K562 (cell line): ENCODE results near the gene GMDS. TPM values are rescaled to one million over a fixed set of nuclear protein-coding genes. Genes with fewer than 3 reads are reported as not detected.

Source experiments
- CTCF ChIP-seq, 3 experiments: IDR thresholded peaks in 2 of 3; conservative IDR thresholded peaks in 1 of 3; 2 replicates each; pipeline ENCODE4 v1.5.1; 2011 to 2012; ENCODE audit warnings: low read length in 3 of 3, mild to moderate bottlenecking in 3 of 3, control low read depth in 2 of 3, improper control_type of control experiment in 1 of 3, inconsistent platforms in 1 of 3, low read depth in 1 of 3, mixed read lengths in 1 of 3, moderate library complexity in 1 of 3; ENCODE audit not compliant: insufficient read depth in 2 of 3
- GTF2B ChIP-seq: IDR thresholded peaks from 2 replicates; pipeline ENCODE4 v1.6.1; 2011; ENCODE audit not compliant: insufficient read length; ENCODE audit errors: extremely low read depth
- MTA2 ChIP-seq: fragments of 450-650 bp; IDR thresholded peaks from 2 replicates; pipeline ENCODE4 v1.6.1; 2016; ENCODE audit warnings: low read depth
- PATZ1 ChIP-seq: fragments of 250-450 bp; sonication (Bioruptor Pico); IDR thresholded peaks from 2 replicates; pipeline ENCODE4 v1.5.0; 2020; ENCODE audit warnings: mild to moderate bottlenecking, borderline replicate concordance
- POLR2A ChIP-seq: fragments of 450-650 bp; conservative IDR thresholded peaks from 2 replicates; pipeline ENCODE4 v1.6.1; 2016
- POLR2H ChIP-seq: IDR thresholded peaks from 2 replicates; pipeline ENCODE4 v1.6.1; 2016; ENCODE audit warnings: missing genetic modification characterization, low read depth, mild to moderate bottlenecking, control low read depth, missing compliant biosample characterization, moderate library complexity
- SAFB2 ChIP-seq: fragments of 200-400 bp; formaldehyde crosslinking; IDR thresholded peaks from 2 replicates; pipeline ENCODE4 v1.6.1; 2018; ENCODE audit warnings: borderline replicate concordance, low read length, low read depth, moderate library complexity; ENCODE audit not compliant: severe bottlenecking
- SAP30 ChIP-seq: fragments of 200-600 bp; sonication (generic); IDR thresholded peaks from 2 replicates; pipeline ENCODE4 v1.6.1; 2012; ENCODE audit warnings: borderline replicate concordance, low read depth, mild to moderate bottlenecking, moderate library complexity, low read length, control low read depth, inconsistent platforms; ENCODE audit not compliant: insufficient read depth, poor library complexity, severe bottlenecking
- SIN3B ChIP-seq: fragments of 450-650 bp; IDR thresholded peaks from 2 replicates; pipeline ENCODE4 v1.6.1; 2017; ENCODE audit warnings: low read depth, mild to moderate bottlenecking, moderate library complexity
- SMC3 ChIP-seq: conservative IDR thresholded peaks from 2 replicates; pipeline ENCODE4 v1.6.1; 2011; ENCODE audit warnings: low read depth, low read length, improper control_type of control experiment; ENCODE audit not compliant: insufficient read depth
- SRSF3 ChIP-seq: fragments of 200-400 bp; formaldehyde crosslinking; IDR thresholded peaks from 2 replicates; pipeline ENCODE4 v1.6.1; 2016; ENCODE audit warnings: mild to moderate bottlenecking, low read length, moderate library complexity; ENCODE audit not compliant: insufficient read depth
- SUPT5H ChIP-seq: fragments of 450-650 bp; IDR thresholded peaks from 2 replicates; pipeline ENCODE4 v1.6.1; 2016
- TAF1 ChIP-seq: IDR thresholded peaks from 2 replicates; pipeline ENCODE4 v1.6.1; 2011; ENCODE audit warnings: mild to moderate bottlenecking, low read length, moderate library complexity; ENCODE audit not compliant: insufficient read depth, control insufficient read depth, severe bottlenecking; ENCODE audit errors: extremely low read depth
- TFAM ChIP-seq: fragments of 250-450 bp; sonication (Bioruptor Pico); conservative IDR thresholded peaks from 2 replicates; pipeline ENCODE4 v1.5.0; 2021; ENCODE audit warnings: mild to moderate bottlenecking, moderate library complexity
- ZNF41 ChIP-seq: fragments of 250-450 bp; sonication (Bioruptor Pico); conservative IDR thresholded peaks from 2 replicates; pipeline ENCODE4 v1.4.0; 2020; ENCODE audit warnings: mild to moderate bottlenecking
- polyA plus RNA-seq, 8 experiments: library from polyadenylated mRNA; depleted of rRNA in 4 of 8; stranded (reverse) in 5 of 8; unstranded in 3 of 8; fragments of >200 nt; fragmentation: Nextera tagmentation in 2 of 8; fragmentation: Illumina TruSeq in 1 of 8; extraction: Ambion mirVana in 2 of 8; extraction: Trizol in 1 of 8; gene quantifications; 2 replicates each; pipeline versions ENCODE4 v1.2.1 to v1.2.3, GENCODE V29; 2011 to 2014; ENCODE audit warnings: inconsistent platforms in 1 of 8, missing spikeins in 1 of 8
- total RNA-seq, 7 experiments: library from RNA; depleted of rRNA in 6 of 7; stranded (reverse); fragments of >200 nt in 6 of 7; fragmentation: Illumina TruSeq in 2 of 7; extraction: Trizol in 2 of 7; gene quantifications; 2 replicates each; pipeline versions ENCODE4 v1.2.1 to v1.2.3, GENCODE V29; 2011 to 2021; ENCODE audit warnings: low replicate concordance in 1 of 7
- TF ChIP-seq, protein P1 (sequence below): sonication (generic); formaldehyde crosslinking; IDR thresholded peaks from 2 replicates; pipeline ENCODE4 v1.8.0; 2022; ENCODE audit warnings: mild to moderate bottlenecking, missing genetic modification reagents
- TF ChIP-seq, protein P2 (sequence below): sonication (generic); formaldehyde crosslinking; IDR thresholded peaks from 2 replicates; pipeline ENCODE4 v1.8.1; 2023; ENCODE audit warnings: mild to moderate bottlenecking, missing genetic modification reagents

Gene GMDS
- total and polyA plus RNA-seq, 9 of the 15 experiments (the other 6 are each of a cell fraction or from before 2014, with no cell fraction given) = 0.48 to 31.8 (median 13.4) TPM

DNA sequence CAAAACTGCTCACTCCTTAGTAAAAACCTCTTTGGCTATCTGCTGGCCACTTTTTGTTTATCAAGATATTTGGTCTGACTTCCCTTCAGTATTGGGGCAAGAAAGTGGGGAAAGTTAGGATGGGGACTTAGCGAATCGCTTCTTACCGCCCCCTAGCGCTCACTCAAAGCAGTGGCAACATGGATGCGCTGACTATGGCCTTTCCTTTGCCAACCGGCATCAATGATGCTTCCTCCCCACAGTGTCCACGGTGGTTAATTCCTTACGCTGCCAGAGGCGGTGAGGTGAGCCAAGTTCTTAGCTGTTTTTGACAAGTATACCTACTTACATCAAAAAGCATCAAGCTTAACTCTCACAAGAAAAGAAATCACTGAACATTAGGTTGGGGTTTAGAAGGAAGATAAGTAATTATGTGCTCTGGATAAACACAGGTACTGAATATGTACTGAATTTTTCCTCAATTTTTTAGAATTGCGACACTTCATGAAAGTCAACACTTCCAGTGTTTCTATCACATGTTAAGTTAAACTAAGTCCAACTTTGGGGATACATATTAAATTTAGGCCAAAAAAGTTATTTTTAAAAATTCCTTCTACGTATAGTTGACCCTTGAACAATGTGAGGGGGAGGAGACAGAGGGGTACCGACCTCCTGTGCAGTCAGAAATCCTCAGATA, 86.7 kb downstream of the GMDS start (continued):
- TF ChIP-seq SMC3 (peak; percentile 35; the same call in 1 of the 2 replicates), ZNF41 (CRISPR knock-in tag) (no peak), POLR2A (no peak), TAF1 (no peak), PATZ1 (CRISPR knock-in tag) (no peak), SAP30 (no peak), SUPT5H (no peak), SAFB2 (no peak), CTCF (IDR thresholded peaks at IDR 0.05 in 2 of 3, conservative IDR thresholded peaks at IDR 0.05 in 1 of 3; ENCODE audit: insufficient read depth in 2 of 3, low read depth in 1 of 3, low read length in 3 of 3) (peak; percentile 86 to 96 (median 89)), MTA2 (no peak), GTF2B (no peak), TFAM (CRISPR knock-in tag) (no peak), SIN3B (no peak), POLR2H (tag) (no peak), SRSF3 (no peak)
- TF ChIP-seq, protein P1, sequence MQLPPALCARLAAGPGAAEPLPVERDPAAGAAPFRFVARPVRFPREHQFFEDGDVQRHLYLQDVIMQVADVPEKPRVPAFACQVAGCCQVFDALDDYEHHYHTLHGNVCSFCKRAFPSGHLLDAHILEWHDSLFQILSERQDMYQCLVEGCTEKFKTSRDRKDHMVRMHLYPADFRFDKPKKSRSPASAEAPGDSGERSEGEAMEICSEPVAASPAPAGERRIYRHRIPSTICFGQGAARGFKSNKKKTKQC (CRISPR knock-in tag) = no peak
- TF ChIP-seq, protein P2, sequence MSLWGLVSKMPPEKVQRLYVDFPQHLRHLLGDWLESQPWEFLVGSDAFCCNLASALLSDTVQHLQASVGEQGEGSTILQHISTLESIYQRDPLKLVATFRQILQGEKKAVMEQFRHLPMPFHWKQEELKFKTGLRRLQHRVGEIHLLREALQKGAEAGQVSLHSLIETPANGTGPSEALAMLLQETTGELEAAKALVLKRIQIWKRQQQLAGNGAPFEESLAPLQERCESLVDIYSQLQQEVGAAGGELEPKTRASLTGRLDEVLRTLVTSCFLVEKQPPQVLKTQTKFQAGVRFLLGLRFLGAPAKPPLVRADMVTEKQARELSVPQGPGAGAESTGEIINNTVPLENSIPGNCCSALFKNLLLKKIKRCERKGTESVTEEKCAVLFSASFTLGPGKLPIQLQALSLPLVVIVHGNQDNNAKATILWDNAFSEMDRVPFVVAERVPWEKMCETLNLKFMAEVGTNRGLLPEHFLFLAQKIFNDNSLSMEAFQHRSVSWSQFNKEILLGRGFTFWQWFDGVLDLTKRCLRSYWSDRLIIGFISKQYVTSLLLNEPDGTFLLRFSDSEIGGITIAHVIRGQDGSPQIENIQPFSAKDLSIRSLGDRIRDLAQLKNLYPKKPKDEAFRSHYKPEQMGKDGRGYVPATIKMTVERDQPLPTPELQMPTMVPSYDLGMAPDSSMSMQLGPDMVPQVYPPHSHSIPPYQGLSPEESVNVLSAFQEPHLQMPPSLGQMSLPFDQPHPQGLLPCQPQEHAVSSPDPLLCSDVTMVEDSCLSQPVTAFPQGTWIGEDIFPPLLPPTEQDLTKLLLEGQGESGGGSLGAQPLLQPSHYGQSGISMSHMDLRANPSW (CRISPR knock-in tag) = no peak
